GM12878 (cell line): ENCODE results near the gene PYGO2. TPM values are rescaled to one million over a fixed set of nuclear protein-coding genes. Genes with fewer than 3 reads are reported as not detected.

Experiments used
- ATF7 ChIP-seq: fragments of 450-650 bp; IDR thresholded peaks from 2 replicates; pipeline ENCODE4 v1.6.1; 2016; ENCODE audit warnings: low read depth, mild to moderate bottlenecking
- BCLAF1 ChIP-seq: fragments of 450-650 bp; IDR thresholded peaks from 2 replicates; pipeline ENCODE4 v1.6.1; 2017; ENCODE audit warnings: antibody characterized with exemption, mild to moderate bottlenecking, moderate library complexity
- BRCA1 ChIP-seq: IDR thresholded peaks from 2 replicates; pipeline ENCODE4 v1.6.1; 2011; ENCODE audit warnings: low read depth, low read length, improper control_type of control experiment
- CBX5 ChIP-seq: sonication (generic); IDR thresholded peaks from 2 replicates; pipeline ENCODE4 v1.6.1; 2016; ENCODE audit warnings: low read depth, moderate library complexity, mild to moderate bottlenecking, inconsistent platforms
- CTCF ChIP-seq, 3 experiments: IDR thresholded peaks in 2 of 3; conservative IDR thresholded peaks in 1 of 3; 2 replicates each; pipeline ENCODE4 v1.5.1; 2011; ENCODE audit warnings: low read depth in 3 of 3, low read length in 3 of 3, mild to moderate bottlenecking in 3 of 3, control low read depth in 2 of 3, moderate library complexity in 2 of 3, inconsistent platforms in 1 of 3, mixed read lengths in 1 of 3; ENCODE audit not compliant: control insufficient read depth in 2 of 3, insufficient read depth in 1 of 3; ENCODE audit errors: extremely low read depth in 1 of 3
- DPF2 ChIP-seq: fragments of 450-650 bp; IDR thresholded peaks from 2 replicates; pipeline ENCODE4 v1.6.1; 2017; ENCODE audit warnings: mild to moderate bottlenecking
- EGR1 ChIP-seq, 2 experiments: IDR thresholded peaks; 1 replicate in 1 of 2; 2 replicates in 1 of 2; pipeline ENCODE4 v1.6.1; 2011 to 2012; ENCODE audit warnings: low read depth in 2 of 2, low read length in 2 of 2, borderline replicate concordance in 1 of 2, mild to moderate bottlenecking in 1 of 2, moderate library complexity in 1 of 2
- HDAC2 ChIP-seq: fragments of 200-600 bp; sonication (generic); IDR thresholded peaks from 2 replicates; pipeline ENCODE4 v1.6.1; 2017
- HSF1 ChIP-seq: fragments of 150-350 bp; IDR thresholded peaks from 2 replicates; pipeline ENCODE4 v1.6.1; 2014; ENCODE audit warnings: mild to moderate bottlenecking, low read depth, low read length
- RBBP5 ChIP-seq: fragments of 200-600 bp; sonication (generic); conservative IDR thresholded peaks from 2 replicates; pipeline ENCODE4 v1.6.1; 2016
- SIX5 ChIP-seq: IDR thresholded peaks from 2 replicates; pipeline ENCODE4 v1.6.1; 2011; ENCODE audit warnings: mild to moderate bottlenecking, low read depth, low read length, moderate library complexity; ENCODE audit not compliant: severe bottlenecking
- SP1 ChIP-seq: IDR thresholded peaks from one replicate; pipeline ENCODE4 v1.6.1; 2011; ENCODE audit warnings: low read depth, low read length
- SREBF2 ChIP-seq: IDR thresholded peaks from 2 replicates; pipeline ENCODE4 v1.6.1; 2012; ENCODE audit warnings: mild to moderate bottlenecking, low read length
- TBL1XR1 ChIP-seq: IDR thresholded peaks from 2 replicates; pipeline ENCODE4 v1.6.1; 2012; ENCODE audit warnings: low read depth, low read length, improper control_type of control experiment
- ZNF622 ChIP-seq: fragments of 450-650 bp; IDR thresholded peaks from 2 replicates; pipeline ENCODE4 v1.6.1; 2017; ENCODE audit warnings: mild to moderate bottlenecking, inconsistent platforms
- polyA plus RNA-seq, 11 experiments: library from polyadenylated mRNA; depleted of rRNA in 4 of 11; unstranded in 6 of 11; stranded (reverse) in 5 of 11; fragments of >200 nt; fragmentation: Nextera tagmentation in 4 of 11; fragmentation: Illumina TruSeq in 1 of 11; extraction: Ambion mirVana in 4 of 11; extraction: Trizol in 1 of 11; gene quantifications; 1 replicate in 1 of 11; 2 replicates in 10 of 11; pipeline versions ENCODE4 v1.2.1 to v1.2.3, GENCODE V29; 2011 to 2016; ENCODE audit warnings: inconsistent platforms in 2 of 11, missing spikeins in 2 of 11, low read depth in 1 of 11
- total RNA-seq, 4 experiments: library from RNA; depleted of rRNA in 3 of 4; stranded (reverse); fragments of >200 nt in 3 of 4; fragmentation: Illumina TruSeq in 1 of 4; extraction: Trizol in 1 of 4; gene quantifications; 2 replicates each; pipeline versions ENCODE4 v1.2.1 to v1.2.3, GENCODE V29; 2013 to 2021
- TF ChIP-seq, protein P1 (sequence below): fragments of 450-650 bp; IDR thresholded peaks from 2 replicates; pipeline ENCODE4 v1.6.1; 2016; ENCODE audit warnings: mild to moderate bottlenecking, moderate library complexity, borderline replicate concordance
- TF ChIP-seq, protein P2 (sequence below): fragments of 450-650 bp; formaldehyde crosslinking; IDR thresholded peaks from 2 replicates; pipeline ENCODE4 v1.4.0; 2020; ENCODE audit warnings: mild to moderate bottlenecking, moderate library complexity

PYGO2 gene
- total and polyA plus RNA-seq, 10 of the 15 experiments (the other 5 are each of a cell fraction or from before 2014, with no cell fraction given): 8.1 to 33.8 (median 23.5) TPM

- TF ChIP-seq, protein P1, sequence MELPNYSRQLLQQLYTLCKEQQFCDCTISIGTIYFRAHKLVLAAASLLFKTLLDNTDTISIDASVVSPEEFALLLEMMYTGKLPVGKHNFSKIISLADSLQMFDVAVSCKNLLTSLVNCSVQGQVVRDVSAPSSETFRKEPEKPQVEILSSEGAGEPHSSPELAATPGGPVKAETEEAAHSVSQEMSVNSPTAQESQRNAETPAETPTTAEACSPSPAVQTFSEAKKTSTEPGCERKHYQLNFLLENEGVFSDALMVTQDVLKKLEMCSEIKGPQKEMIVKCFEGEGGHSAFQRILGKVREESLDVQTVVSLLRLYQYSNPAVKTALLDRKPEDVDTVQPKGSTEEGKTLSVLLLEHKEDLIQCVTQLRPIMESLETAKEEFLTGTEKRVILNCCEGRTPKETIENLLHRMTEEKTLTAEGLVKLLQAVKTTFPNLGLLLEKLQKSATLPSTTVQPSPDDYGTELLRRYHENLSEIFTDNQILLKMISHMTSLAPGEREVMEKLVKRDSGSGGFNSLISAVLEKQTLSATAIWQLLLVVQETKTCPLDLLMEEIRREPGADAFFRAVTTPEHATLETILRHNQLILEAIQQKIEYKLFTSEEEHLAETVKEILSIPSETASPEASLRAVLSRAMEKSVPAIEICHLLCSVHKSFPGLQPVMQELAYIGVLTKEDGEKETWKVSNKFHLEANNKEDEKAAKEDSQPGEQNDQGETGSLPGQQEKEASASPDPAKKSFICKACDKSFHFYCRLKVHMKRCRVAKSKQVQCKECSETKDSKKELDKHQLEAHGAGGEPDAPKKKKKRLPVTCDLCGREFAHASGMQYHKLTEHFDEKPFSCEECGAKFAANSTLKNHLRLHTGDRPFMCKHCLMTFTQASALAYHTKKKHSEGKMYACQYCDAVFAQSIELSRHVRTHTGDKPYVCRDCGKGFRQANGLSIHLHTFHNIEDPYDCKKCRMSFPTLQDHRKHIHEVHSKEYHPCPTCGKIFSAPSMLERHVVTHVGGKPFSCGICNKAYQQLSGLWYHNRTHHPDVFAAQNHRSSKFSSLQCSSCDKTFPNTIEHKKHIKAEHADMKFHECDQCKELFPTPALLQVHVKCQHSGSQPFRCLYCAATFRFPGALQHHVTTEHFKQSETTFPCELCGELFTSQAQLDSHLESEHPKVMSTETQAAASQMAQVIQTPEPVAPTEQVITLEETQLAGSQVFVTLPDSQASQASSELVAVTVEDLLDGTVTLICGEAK: no peak
- TF ChIP-seq TBL1XR1 (no peak), HDAC2 (no peak), SREBF2 (no peak), DPF2 (no peak), SP1 (no peak), BRCA1 (no peak), HSF1 (no peak), EGR1 (IDR thresholded peaks at IDR 0.05; ENCODE audit: borderline replicate concordance in 1 of 2, low read depth in 2 of 2, low read length in 2 of 2) (peak in 1 of 2 experiments; percentile 28; a peak in 1 of 3 replicates), RBBP5 (no peak), ATF7 (no peak; the same call in 1 of the 2 replicates), BCLAF1 (no peak), ZNF622 (no peak), CBX5 (no peak), SIX5 (peak; percentile 99), CTCF (IDR thresholded peaks at IDR 0.05 in 2 of 3, conservative IDR thresholded peaks at IDR 0.05 in 1 of 3; ENCODE audit: control insufficient read depth in 2 of 3, extremely low read depth in 1 of 3, insufficient read depth in 1 of 3, low read depth in 3 of 3, low read length in 3 of 3) (no peak)
- TF ChIP-seq, protein P2, sequence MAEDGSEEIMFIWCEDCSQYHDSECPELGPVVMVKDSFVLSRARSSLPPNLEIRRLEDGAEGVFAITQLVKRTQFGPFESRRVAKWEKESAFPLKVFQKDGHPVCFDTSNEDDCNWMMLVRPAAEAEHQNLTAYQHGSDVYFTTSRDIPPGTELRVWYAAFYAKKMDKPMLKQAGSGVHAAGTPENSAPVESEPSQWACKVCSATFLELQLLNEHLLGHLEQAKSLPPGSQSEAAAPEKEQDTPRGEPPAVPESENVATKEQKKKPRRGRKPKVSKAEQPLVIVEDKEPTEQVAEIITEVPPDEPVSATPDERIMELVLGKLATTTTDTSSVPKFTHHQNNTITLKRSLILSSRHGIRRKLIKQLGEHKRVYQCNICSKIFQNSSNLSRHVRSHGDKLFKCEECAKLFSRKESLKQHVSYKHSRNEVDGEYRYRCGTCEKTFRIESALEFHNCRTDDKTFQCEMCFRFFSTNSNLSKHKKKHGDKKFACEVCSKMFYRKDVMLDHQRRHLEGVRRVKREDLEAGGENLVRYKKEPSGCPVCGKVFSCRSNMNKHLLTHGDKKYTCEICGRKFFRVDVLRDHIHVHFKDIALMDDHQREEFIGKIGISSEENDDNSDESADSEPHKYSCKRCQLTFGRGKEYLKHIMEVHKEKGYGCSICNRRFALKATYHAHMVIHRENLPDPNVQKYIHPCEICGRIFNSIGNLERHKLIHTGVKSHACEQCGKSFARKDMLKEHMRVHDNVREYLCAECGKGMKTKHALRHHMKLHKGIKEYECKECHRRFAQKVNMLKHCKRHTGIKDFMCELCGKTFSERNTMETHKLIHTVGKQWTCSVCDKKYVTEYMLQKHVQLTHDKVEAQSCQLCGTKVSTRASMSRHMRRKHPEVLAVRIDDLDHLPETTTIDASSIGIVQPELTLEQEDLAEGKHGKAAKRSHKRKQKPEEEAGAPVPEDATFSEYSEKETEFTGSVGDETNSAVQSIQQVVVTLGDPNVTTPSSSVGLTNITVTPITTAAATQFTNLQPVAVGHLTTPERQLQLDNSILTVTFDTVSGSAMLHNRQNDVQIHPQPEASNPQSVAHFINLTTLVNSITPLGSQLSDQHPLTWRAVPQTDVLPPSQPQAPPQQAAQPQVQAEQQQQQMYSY (CRISPR knock-in tag): no peak
Measured at GRCh38 chr1:155006601-155007101, 45.1 kb upstream of the PYGO2 start (continued).
